ENCODE measurements around the gene FCRLB. TPM values are rescaled to one million over a fixed set of nuclear protein-coding genes. Genes with fewer than 3 reads are reported as not detected.
A peak's percentile ranks its signal among the peaks of the same experiment; 100 is the strongest.
"Not testable (repeated sequence)": the region's sequence is repeated elsewhere in the genome, so short reads cannot be mapped to it uniquely, and the experiment has no call there.

Gene FCRLB, protein sequence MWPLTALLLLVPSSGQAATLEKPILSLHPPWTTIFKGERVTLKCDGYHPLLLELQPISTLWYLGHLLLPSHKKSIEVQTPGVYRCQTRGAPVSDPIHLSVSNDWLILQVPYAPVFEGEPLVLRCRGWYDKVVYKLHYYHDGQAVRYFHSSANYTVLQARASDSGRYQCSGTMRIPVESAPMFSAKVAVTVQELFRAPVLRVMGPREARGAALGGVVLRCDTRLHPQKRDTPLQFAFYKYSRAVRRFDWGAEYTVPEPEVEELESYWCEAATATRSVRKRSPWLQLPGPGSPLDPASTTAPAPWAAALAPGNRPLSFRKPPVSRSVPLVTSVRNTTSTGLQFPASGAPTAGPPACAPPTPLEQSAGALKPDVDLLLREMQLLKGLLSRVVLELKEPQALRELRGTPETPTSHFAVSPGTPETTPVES
- 0.54 TPM for total RNA-seq

- DNase-seq (ENCODE audit: low read depth in 2 of 3, low spot score in 2 of 3), result no peak
These were observed at the start of gene FCRLB for GRCh38 chr1:161720956-161721737. TSS of gene FCRLB (plus strand) at chr1:161721544. CDS start at chr1:161722673, 1,129 bp downstream.

GRCh38 chr1:161673437-161673836 is 47.9 kb upstream of the FCRLB start:
- not testable (repeated sequence) for DNase-seq (ENCODE audit: low read depth in 2 of 3, low spot score in 2 of 3)

- not testable (repeated sequence) for DNase-seq (ENCODE audit: low read depth in 2 of 3, low spot score in 2 of 3)
These were observed 46.9 kb upstream of the FCRLB start for GRCh38 chr1:161674447-161674846.

- DNase-seq (ENCODE audit: low read depth in 2 of 3, low spot score in 2 of 3), result not testable (repeated sequence)
These were observed 46.4 kb upstream of the FCRLB start for GRCh38 chr1:161674908-161675307.

- DNase-seq (ENCODE audit: low read depth in 2 of 3, low spot score in 2 of 3), result no peak
These were observed 44.9 kb upstream of the FCRLB start for GRCh38 chr1:161676441-161676840.

DNA sequence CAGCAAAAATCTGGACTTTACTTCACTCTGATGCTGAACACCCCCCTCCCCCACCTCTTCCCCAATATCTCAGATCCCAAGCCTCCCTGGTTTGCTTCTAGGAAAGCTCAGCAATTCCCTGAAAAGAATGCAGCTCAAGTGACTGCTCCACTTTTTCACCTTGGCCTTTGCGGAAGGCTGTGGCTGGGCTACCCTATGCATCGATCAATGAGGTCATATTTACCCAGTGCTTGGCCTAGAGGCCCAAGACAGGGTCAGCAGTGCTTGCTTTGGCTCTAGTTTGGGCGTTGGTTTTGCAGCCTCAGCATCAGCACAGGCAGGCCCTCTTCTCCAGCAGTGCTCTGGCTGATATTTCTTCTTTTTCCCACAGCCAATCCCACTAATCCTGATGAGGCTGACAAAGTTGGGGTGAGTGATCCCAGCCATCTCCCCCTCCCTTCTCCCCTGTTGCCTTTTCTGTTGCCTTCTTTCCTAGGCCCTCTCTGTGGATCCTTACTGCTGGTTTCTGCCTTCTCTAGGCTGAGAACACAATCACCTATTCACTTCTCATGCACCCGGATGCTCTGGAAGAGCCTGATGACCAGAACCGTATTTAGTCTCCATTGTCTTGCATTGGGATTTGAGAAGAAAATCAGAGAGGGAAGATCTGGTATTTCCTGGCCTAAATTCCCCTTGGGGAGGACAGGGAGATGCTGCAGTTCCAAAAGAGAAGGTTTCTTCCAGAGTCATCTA is 44.2 kb upstream of the FCRLB start:
- no peak for DNase-seq (ENCODE audit: low read depth in 2 of 3, low spot score in 2 of 3)

- DNase-seq (ENCODE audit: low read depth in 2 of 3, low spot score in 2 of 3), result no peak
These were observed 42.8 kb upstream of the FCRLB start for GRCh38 chr1:161678500-161678899.

- no peak for DNase-seq (ENCODE audit: low read depth in 2 of 3, low spot score in 2 of 3)
These were observed 39.5 kb upstream of the FCRLB start for GRCh38 chr1:161681879-161682278.

DNA sequence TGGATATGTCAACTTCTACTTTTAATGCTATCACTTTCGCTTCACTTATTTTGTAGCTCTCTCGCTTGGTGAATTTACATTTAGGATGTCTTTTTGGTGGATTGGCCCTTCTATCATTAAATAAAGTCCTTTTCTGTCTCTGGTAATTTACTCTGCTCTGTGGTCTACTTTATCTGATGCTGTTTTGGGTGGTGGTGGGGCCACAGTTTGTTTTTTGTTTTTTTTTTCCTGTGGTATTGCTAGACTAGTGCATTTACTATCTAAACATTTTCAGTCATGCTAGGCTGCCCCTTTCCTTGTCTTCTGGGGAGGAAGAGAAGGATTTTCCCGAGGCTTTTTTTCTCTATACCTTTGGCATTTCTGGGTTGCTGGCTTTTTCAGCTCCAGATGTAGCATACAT is 32.4 kb upstream of the FCRLB start:
- no peak for DNase-seq (ENCODE audit: low read depth in 2 of 3, low spot score in 2 of 3)

- no peak for DNase-seq (ENCODE audit: low read depth in 2 of 3, low spot score in 2 of 3)
These were observed 29.5 kb upstream of the FCRLB start for GRCh38 chr1:161691846-161692245.

DNA sequence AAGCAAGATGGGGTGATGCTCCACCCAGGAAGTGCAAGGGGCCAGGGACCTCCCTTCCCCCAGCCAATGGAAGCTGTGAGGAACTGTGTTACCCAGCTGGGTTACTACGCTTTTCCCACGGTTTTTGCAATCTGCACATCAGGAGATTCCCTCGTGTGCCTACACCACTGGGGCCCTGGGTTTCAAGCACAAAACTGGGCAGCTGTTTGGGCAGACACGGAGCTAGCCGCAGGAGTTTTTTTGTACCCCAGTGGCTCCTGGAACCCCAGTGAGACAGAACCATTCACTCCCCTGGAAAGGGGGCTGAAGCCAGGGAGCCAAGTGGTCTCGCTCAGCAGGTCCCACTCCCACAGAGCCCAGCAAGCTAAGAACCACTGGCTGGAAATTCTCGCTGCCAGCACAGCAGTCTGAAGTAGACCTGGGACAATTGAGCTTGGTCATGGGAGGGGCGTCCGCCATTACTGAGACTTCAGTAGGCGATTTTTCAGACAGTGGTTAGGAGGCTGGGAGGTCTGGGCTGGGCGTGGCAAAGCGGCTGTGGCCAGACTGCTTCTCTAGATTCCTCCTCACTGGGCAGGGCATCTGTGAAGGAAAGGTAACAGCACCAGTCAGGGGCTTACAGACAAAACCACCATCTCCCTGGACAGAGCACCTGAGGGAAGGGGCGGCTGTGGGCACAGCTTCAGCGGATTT is 28.2 kb upstream of the FCRLB start:
- DNase-seq (ENCODE audit: low read depth in 2 of 3, low spot score in 2 of 3), result not testable (repeated sequence)

- not testable (repeated sequence) for DNase-seq (ENCODE audit: low read depth in 2 of 3, low spot score in 2 of 3)
These were observed 23.0 kb upstream of the FCRLB start for GRCh38 chr1:161698302-161698701.

DNA sequence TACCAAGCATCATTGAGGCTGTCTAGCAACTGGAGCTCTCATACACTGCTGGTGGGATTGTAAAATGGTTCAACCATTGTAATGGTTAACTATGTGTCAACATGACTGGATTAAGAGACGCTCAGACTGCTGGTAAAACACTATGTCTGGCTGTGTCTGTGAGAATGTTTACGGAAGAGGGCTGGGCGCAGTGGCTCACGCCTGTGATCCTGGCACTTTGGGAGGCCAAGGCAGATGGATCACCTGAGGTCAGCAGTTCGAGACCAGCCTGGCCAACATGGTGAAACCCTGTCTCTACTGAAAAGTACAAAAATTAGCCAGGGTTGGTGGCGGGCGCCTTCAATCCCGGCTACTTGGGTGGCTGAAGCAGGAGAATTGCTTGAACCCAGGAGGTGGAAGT is 19.1 kb upstream of the FCRLB start:
- DNase-seq (ENCODE audit: low read depth in 2 of 3, low spot score in 2 of 3), result no peak

- no peak for DNase-seq (ENCODE audit: low read depth in 2 of 3, low spot score in 2 of 3)
These were observed 15.8 kb upstream of the FCRLB start for GRCh38 chr1:161705537-161705936.

DNA sequence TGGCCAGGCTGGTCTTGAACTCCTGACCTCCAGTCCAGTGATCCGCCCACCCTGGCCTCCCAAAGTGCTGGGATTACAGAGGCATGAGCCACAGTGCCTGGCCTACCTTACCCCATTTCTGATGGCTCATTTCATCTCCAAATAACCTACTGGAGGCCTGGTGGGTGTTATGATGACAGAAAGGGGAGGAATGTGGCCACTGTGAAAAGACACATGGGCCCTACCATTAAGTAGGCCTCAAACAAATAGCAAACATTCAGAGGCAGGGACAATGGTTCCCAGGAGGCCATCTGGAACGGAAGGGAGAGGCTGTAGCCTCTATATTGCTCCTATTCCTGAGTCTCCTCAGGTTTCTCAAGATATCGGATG is 15.2 kb upstream of the FCRLB start:
- no peak for DNase-seq (ENCODE audit: low read depth in 2 of 3, low spot score in 2 of 3)

DNA sequence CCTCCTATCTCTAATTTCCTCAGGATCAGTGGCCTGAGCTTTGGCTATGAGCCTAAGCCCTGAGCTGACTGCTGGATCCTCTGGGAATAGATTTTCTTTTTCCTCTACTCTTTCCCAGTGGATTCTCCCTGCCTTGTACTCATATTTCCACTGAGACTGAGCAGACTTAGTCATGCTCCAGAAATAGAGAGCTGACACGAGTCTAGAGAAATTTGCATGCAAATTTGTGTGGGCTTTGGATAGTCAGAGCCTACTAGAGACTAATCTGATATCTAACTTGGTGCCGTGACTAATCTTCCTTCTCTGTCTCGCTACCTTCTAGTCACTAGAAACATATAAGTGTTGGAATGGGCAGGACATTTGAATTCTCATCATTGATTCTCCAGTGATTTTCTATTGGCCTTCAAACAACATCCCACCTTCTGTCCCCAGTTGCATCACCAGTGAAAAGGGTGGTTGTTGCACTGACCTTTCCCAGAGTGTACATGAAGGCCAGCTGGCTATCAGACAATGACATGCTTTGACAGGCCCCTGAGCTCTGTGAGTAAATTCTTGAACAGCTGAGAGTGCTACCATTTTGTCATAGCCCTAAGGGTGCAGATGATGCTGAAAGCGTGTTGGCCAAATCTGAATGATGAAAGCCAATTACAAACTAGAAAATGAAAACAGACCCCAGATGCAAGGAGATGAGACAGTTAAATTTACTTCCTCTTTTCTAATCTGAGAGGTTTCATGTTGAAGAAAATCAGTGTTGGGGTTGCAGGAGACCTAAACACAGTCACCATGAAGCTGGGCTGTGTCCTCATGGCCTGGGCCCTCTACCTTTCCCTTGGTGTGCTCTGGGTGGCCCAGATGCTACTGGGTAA is 14.6 kb upstream of the FCRLB start, which contains the start of gene FCRLA:
TSS of gene FCRLA (plus strand) at position 748 of the 866 bp plus-strand sequence. CDS start at position 784, 36 bp downstream.
- peak in 1 of 3 donors; percentile 66 for DNase-seq (ENCODE audit: low read depth in 2 of 3, low spot score in 2 of 3)

- no peak for DNase-seq (ENCODE audit: low read depth in 2 of 3, low spot score in 2 of 3)
These were observed 13.8 kb upstream of the FCRLB start for GRCh38 chr1:161707503-161707902.

- DNase-seq (ENCODE audit: low read depth in 2 of 3, low spot score in 2 of 3), result no peak
These were observed 12.0 kb upstream of the FCRLB start for GRCh38 chr1:161709373-161709772.

- no peak for DNase-seq (ENCODE audit: low read depth in 2 of 3, low spot score in 2 of 3)
These were observed 10.8 kb upstream of the FCRLB start for GRCh38 chr1:161710560-161710959.
